NCI-H1436 treated with DMSO at 0.1 percent for 48 hours (cell line): ENCODE data around the gene MLF1.
"Not testable (repeated sequence)": the region's sequence is repeated elsewhere in the genome, so short reads cannot be mapped to it uniquely, and the experiment has no call there.

Experiments used
- DNase-seq: peaks from one replicate; lab custom pipeline; 2025; lab: John Stamatoyannopoulos, UW

Gene MLF1

GRCh38 chr3:158570999-158571702 lies at the start of gene MLF1:
Gene MLF1, plus strand, starts transcription at chr3:158571194. Its CDS starts 107 bp downstream, at chr3:158571301.
- peak; percentile 81 for DNase-seq

DNA sequence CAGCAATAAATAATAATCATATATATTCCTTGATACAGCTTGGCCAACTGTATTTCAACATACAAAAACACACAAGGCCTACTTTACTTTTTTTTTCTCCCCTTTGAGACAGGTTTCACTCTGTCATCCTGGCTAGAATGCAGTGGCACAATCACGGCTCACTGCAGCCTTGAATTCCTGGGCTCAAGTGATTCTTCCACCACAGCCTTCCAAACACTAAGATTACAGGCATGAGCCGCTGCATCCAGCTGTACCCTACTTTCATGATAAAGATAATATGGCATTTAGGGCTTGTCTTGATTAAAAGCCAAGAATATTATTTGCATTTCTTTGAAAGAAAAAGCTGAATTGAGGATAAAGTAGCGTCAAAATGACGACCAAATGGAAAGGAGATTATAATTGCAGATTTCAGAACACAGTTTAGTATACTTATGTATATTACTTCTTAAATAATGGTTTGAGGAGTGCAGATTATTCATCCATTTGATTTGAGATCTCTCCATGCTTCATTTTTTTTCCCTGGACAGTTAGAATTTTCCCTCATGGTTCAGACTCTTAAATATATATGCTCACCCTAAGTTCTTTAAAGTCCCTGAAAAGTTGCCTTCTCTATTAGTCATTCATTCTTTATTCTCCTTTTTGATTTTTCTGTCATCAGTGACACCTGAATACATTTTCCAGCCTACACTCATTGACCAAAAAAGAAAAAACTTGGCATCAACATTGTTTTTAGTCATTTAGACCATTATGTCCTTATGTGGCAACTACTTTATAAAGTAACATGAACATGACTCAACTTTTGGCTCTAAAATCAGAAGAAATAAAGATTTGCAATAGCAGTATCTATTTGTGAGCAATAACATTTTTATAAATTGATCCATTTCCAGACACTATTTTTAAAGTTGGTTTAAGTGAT lies 48.5 kb upstream of the MLF1 start:
- DNase-seq, result no peak

GRCh38 chr3:158528076-158528674 lies 42.8 kb upstream of the MLF1 start:
- DNase-seq, result no peak

GRCh38 chr3:158531334-158531733 lies 39.7 kb upstream of the MLF1 start:
- DNase-seq, result no peak

DNA sequence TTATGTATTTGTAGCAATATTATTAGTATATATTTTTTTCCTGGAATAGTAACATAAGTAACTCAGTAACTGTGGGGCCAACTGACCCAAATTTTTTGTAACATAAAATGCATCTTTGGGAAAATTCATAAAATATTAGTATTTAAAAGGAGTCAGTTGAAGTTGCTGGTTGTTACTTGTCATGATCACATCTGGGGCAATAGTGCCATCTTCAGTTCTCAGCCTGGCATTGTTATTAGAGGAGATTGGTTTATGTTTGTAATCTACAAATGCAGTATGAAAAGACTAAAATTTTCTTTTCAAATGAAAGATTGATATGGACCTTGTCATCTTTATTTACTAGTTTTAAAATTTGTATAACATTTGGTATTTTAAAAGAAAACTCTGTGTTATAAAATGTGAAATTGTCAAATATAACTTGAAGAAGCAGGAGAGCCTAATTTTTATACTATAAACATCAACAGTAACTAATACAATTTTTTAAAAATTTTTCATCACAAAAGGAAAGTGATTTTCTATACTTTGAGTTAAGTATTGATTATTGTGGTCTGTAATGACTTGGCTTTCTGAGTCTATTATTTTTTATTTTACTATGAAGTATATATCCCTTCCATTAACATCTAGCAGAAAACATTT lies 38.8 kb upstream of the MLF1 start:
- DNase-seq, result no peak

DNA sequence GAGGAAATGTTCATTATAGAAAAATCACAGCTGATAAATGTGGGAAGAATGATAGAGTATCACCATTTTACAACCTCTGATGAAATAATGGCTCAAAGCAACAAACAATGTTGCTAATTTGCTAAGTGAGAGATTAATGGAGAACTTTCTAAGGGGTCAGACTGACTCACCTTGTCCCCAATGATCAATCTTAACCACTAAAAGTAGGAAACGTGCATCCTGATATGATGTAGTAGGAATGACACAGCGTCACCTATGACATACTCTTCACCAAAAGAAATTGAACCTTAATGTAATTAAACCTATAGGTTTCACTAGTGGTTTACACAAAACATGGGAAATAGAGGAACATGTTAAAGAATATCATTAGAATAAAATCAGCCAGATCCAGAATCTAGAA lies 35.1 kb upstream of the MLF1 start:
- no peak for DNase-seq

DNA sequence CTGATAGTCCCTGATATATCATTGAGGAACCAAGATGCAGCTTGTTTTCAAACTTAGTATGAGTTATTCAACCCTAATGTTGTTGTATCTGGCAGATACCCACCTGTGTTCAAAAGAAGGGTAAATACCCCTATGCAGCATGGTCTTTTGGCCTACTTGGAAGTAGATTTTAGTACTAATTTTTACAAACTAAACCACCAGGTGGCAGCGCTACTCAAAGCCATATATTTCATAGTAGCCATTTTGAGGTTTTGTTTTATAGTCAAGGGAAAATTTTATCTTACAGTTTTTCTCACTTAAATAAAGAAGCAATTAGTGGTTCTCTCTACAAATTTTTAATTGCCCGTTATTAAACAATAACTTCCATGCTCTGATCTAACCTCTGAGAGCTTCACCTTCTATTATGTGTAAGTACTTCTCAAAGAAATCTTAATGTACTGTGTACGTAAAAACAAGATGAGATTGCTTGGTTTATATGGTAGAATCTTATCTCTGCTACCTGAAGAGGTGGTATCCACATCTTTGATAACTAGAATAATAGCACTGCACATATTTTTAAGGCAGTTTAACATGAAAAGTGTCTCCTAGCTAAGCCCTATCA lies 31.5 kb upstream of the MLF1 start:
- DNase-seq, result no peak

- DNase-seq, result no peak
Observed at GRCh38 chr3:158540066-158540465, 30.9 kb upstream of the MLF1 start.

DNA sequence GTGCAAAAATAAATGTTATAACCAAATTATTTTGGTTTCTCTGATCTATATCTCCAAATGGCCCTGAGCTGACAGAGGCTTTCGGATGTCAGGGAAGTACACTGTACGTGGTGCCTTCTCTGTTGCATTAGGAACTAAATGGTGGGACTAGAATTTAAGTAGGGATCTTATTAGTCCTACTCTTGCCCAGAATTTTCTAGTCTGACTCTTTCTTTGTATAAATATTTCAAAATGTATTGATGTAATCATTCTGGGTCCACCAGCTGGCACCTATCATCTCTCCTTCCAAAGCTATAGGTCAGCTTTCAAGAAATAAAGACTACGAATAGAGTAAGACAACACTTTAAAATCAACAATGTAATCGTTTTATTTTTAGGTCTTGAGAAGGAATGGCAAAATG lies 22.3 kb upstream of the MLF1 start:
- no peak for DNase-seq

DNA sequence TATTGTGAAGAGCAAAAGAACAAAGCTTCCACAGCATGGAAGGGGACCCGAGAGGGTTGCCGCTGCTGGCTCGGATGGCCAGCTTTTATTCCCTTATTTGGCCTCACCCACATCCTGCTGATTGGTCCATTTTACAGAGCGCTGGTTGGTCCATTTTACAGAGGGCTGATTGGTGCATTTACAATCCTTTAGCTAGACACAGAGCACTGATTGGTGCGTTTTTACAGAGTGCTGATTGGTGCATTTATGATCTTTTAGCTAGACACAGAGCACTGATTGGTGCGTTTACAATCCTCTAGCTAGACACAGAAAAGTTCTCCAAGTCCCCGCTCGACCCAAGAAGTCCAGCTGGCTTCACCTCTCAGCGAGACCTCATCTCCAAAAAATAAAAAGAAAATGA lies 21.1 kb upstream of the MLF1 start:
- DNase-seq, result not testable (repeated sequence)

- no peak for DNase-seq
Observed at GRCh38 chr3:158552124-158552523, 18.9 kb upstream of the MLF1 start.

- no peak for DNase-seq
Observed at GRCh38 chr3:158559504-158559903, 11.5 kb upstream of the MLF1 start.

DNA sequence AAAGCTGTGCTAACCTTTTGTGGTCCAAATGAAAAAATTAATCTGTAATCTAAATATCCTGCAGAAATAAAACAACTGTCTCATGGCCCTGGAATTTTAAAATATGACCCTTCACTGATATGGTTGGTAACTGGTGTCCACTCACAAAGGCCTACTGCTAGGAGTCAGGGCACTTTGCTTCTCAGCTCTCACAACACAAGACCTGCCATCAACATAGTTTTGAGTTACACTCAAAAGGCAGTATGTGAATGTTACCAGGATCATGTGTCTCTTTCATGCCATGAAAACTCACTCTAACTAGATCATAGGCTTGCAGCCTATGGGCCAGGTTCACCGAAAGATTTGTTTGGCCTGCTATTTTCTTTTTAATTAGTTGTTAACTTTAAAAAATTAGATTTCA lies 10.0 kb upstream of the MLF1 start:
- DNase-seq, result no peak

GRCh38 chr3:158562674-158563073 lies 8.3 kb upstream of the MLF1 start:
- DNase-seq, result no peak

GRCh38 chr3:158563076-158563475 lies 7.9 kb upstream of the MLF1 start:
- DNase-seq, result no peak

DNA sequence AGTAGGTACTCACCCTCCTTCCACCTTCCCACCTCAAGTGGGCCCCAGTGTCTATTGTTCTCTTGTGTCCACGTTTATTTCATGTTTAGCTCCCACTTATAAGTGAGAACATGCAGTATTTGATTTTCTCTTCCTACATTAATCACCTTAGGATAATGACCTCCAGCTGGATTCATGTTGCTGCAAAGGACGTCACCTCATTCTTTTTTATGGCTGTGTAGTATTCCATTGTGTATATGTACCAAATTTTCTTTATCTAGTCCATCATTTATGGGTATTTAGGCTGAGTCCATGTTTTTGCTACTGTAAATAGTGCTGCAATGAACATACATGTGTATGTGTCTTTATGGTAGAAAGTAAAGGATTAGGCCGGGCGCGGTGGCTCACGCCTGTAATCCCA lies 5.9 kb upstream of the MLF1 start:
- no peak for DNase-seq

DNA sequence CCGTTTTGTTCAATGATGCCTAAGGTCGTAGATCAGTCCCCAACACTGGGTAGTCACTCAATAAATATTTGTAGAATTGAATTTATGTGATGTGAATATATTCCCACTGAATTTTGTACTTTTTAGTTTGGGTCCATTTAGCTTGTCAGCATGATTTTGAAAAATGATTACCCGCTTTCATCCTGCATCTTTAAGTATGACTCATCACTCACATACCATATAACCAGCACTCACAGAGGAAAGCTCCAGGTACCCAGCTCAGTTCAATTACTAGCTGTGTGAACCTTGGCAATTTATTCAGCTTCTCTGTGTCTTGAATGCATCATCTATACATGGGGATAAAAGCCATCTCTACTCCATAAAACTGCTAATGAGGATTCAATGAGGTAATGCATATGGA lies 2.2 kb upstream of the MLF1 start:
- no peak for DNase-seq

DNA sequence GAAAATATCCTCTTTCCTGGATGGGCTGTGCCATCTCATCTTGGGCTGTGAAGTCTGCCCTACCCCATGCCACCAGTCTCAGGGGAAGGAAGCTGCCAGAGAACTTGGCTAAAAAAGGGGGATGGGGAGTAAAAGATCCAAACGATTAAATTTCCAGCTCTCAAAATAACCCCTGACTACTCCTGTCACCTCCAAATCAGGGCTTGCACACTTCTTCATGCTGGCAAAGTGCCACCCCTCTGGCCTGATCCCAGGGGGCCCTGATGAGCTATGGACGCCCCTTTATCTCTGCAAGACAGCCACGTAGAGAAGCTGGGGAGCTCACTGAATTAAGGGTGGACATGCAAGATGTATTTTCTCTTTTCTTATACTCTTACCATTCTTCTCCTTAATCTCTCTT lies 1.2 kb upstream of the MLF1 start:
- DNase-seq, result no peak

DNA sequence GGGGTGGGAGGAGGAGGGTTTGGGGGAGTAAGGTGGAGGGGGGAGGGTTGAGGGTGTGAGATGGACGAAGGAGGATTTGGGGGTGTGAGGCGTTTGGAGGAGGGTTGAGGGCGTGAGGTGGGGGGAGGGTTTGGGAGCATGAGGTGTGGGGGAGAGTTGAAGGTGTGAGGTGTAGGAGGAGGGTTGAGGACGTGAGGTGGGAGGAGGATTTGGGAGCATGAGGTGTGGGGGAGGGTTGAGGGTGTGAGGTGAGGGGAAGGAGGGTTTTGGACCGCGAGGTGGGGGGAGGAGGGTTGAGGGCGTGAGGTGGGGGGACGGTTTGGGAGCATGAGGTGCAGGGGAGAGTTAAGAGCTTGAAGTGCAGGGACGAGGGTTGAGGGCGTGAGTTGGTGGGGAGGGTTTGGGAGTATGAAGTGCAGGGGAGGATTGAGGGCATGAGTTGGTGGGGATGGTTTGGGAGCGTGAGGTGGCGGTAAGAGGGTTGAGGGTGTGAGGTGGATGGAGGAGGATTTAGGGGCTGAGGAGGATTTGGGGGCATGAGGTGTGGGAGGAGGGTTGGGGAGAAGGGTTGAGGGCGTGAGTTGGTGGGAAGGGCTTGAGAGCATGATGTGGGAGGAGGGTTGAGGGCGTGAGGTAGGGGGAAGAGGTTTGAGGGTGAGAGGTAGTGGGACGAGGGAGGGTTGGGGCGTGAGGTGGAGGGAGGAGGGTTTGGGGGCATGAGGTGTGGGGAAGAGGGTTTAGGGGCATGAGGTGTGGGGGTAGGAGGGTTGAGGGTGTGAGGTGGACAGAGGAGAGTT lies 1.2 kb downstream of the MLF1 start:
- DNase-seq, result no peak

- no peak for DNase-seq
Observed at GRCh38 chr3:158572766-158573060, 1.7 kb downstream of the MLF1 start.

- no peak for DNase-seq
Observed at GRCh38 chr3:158573714-158574113, 2.7 kb downstream of the MLF1 start.
